ENCODE data around the gene ACSF3.
"Not testable (repeated sequence)": the region's sequence is repeated elsewhere in the genome, so short reads cannot be mapped to it uniquely, and the experiment has no call there.

The ACSF3 gene

DNA sequence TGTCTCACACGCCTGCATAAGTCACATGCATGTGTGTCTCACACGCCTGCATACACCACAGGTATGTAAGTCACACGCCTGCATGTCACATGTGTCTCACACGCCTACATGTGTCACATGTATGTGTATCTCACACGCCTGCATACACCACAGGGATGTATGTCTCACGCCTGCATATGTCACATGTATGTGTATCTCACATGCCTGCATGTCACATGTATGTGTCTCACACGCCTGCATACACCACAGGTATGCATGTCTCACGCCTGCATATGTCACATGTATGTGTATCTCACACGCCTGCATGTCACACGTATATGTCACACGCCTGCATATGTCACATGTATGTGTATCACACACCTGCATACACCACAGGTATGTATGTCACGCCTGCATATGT lies 64.1 kb downstream of the ACSF3 start:
- Histone ChIP-seq H3K27me3 (ENCODE audit: control insufficient read depth in 1 of 2, insufficient read depth in 2 of 2, low read length in 2 of 2) (peaks cover 4 to 10% of the 10 kb centered on the region in 2 donors), H3K9me3 (ENCODE audit: control insufficient read depth in 2 of 2, low read length in 2 of 2) (no peaks in the 10 kb centered on the region), H3K4me1 (ENCODE audit: control insufficient read depth, insufficient read depth, low read length) (peaks cover 20% of the 10 kb centered on the region), H3K9ac (ENCODE audit: low read length in 2 of 2) (no peak overlapping the region), H3K4me3 (ENCODE audit: low read length in 2 of 2) (no peak overlapping the region), H3K27ac (ENCODE audit: low read length) (no peak overlapping the region), H3K36me3 (ENCODE audit: control insufficient read depth in 2 of 2, insufficient read depth in 2 of 2, low read length in 2 of 2) (no peaks in the 10 kb centered on the region)

DNA sequence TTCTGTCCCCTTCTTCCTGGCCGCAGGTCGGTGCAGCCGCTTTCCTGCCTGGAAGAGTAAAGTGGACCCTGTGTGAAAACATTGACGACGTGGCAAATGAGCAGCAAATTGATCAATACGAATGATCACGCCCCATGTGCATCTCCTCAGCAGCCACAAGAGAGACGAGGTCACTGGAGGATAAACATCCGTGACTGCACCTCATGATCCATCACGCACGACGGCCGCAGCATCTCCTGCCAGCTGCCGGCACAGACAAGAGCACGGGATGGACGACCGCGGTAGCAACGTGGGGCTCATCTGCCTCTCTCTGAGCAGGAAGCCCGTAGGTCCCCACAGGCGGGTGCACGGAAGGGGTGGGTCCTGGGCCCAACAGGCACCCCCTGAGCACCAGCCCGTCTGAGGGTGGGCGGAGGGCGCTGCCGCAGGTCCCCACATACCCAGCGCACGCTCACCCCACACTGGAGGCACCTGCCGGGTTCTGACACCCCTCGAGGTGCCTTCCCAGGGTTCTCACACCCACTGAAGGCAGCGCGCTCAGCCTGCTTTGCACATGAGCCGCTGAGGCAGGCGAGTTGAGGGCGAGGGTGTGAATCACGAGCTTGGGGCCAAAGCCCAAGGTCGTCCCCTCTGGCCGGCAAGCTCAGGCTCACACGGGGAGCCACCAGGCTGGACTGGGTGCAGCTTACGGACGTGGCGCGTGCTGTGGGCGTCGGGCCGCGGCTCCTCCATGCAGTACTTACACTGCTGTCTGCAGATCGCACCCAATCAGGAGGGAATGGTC lies 65.6 kb downstream of the ACSF3 start:
- H3K27ac ChIP-seq (ENCODE audit: low read length) = no peak overlapping the region
- H3K9ac ChIP-seq (ENCODE audit: low read length in 2 of 2) = no peak overlapping the region
- no peaks in the 10 kb centered on the region for H3K9me3 ChIP-seq (ENCODE audit: control insufficient read depth in 2 of 2, low read length in 2 of 2)
- H3K27me3 ChIP-seq (ENCODE audit: control insufficient read depth in 1 of 2, insufficient read depth in 2 of 2, low read length in 2 of 2) = peaks cover 9 to 16% of the 10 kb centered on the region in 2 donors
- H3K36me3 ChIP-seq (ENCODE audit: control insufficient read depth in 2 of 2, insufficient read depth in 2 of 2, low read length in 2 of 2) = no peaks in the 10 kb centered on the region
- H3K4me3 ChIP-seq (ENCODE audit: low read length in 2 of 2) = no peak overlapping the region
- peaks cover 20% of the 10 kb centered on the region for H3K4me1 ChIP-seq (ENCODE audit: control insufficient read depth, insufficient read depth, low read length)

DNA sequence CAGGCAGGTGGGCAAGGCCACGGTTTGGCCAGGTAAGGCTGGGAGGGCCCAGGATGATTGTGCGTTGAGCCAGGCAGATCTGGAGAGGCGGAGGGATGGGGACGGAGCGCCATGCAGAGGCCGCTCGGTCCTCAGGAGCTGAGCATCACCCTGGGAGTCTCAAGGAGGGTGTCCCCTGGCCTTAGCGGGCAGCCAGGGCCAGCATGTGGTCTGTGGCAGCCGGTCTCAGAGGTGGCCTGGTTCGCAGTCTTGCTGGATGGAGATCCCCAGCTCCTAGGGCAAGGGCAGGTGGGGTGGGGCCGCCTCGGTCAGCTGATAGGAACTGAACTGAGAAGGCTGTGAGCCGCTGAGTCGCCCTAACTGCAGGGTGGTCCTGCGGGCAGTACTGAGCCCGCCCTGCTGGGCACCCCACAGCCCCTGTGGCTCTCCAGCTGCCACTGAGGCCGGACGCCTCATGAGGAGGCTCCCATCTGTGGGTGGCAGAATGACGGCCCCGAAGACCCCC lies 66.2 kb downstream of the ACSF3 start:
- no peak overlapping the region for H3K27ac ChIP-seq (ENCODE audit: low read length)
- no peak overlapping the region for H3K4me3 ChIP-seq (ENCODE audit: low read length in 2 of 2)
- H3K4me1 ChIP-seq (ENCODE audit: control insufficient read depth, insufficient read depth, low read length) = peaks cover 14% of the 10 kb centered on the region
- no peaks in the 10 kb centered on the region for H3K9me3 ChIP-seq (ENCODE audit: control insufficient read depth in 2 of 2, low read length in 2 of 2)
- no peak overlapping the region for H3K9ac ChIP-seq (ENCODE audit: low read length in 2 of 2)
- peaks cover 14 to 19% of the 10 kb centered on the region in 2 donors for H3K27me3 ChIP-seq (ENCODE audit: control insufficient read depth in 1 of 2, insufficient read depth in 2 of 2, low read length in 2 of 2)
- H3K36me3 ChIP-seq (ENCODE audit: control insufficient read depth in 2 of 2, insufficient read depth in 2 of 2, low read length in 2 of 2) = no peaks in the 10 kb centered on the region

DNA sequence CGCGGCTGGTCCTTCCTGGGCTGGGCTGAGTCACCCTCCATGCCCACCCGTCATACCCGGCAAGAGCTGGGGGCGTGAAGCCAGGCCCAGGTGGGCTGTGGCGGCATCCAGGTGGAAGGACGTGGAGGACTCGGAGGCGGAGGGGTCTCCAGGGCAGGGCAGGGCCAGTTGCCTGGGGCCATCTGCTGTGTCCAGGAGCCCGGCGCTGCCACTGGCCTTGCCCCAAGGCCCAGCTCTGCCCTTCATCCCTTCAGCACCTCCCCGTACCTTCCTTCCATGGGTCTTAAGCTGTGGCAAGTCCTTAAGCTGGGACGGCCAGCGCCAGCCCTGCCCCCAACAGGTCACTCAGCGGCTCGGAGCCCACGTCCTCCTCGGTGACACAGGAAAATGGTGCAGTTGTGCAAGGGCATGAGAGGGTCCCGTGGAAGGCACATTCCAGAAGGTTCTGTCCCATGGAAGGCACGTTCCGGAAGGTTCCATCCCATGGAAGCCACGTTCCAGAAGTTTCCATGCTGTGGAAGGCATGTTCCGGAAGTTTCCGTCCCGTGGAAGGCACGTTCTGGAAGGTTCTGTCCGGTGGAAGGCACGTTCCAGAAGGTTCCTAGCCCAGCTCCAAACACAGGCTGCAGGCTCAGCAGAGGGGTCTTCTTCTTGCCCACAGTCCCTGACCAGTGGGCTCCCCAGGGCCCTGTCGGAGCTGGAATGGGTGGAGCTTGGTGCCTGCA lies 67.5 kb downstream of the ACSF3 start:
- Histone ChIP-seq H3K9ac (ENCODE audit: low read length in 2 of 2) (no peak overlapping the region), H3K27me3 (ENCODE audit: control insufficient read depth in 1 of 2, insufficient read depth in 2 of 2, low read length in 2 of 2) (peaks cover 19 to 21% of the 10 kb centered on the region in 2 donors), H3K36me3 (ENCODE audit: control insufficient read depth in 2 of 2, insufficient read depth in 2 of 2, low read length in 2 of 2) (no peaks in the 10 kb centered on the region), H3K9me3 (ENCODE audit: control insufficient read depth in 2 of 2, low read length in 2 of 2) (no peaks in the 10 kb centered on the region), H3K4me1 (ENCODE audit: control insufficient read depth, insufficient read depth, low read length) (peaks cover 4% of the 10 kb centered on the region), H3K27ac (ENCODE audit: low read length) (no peak overlapping the region), H3K4me3 (ENCODE audit: low read length in 2 of 2) (no peak overlapping the region)

DNA sequence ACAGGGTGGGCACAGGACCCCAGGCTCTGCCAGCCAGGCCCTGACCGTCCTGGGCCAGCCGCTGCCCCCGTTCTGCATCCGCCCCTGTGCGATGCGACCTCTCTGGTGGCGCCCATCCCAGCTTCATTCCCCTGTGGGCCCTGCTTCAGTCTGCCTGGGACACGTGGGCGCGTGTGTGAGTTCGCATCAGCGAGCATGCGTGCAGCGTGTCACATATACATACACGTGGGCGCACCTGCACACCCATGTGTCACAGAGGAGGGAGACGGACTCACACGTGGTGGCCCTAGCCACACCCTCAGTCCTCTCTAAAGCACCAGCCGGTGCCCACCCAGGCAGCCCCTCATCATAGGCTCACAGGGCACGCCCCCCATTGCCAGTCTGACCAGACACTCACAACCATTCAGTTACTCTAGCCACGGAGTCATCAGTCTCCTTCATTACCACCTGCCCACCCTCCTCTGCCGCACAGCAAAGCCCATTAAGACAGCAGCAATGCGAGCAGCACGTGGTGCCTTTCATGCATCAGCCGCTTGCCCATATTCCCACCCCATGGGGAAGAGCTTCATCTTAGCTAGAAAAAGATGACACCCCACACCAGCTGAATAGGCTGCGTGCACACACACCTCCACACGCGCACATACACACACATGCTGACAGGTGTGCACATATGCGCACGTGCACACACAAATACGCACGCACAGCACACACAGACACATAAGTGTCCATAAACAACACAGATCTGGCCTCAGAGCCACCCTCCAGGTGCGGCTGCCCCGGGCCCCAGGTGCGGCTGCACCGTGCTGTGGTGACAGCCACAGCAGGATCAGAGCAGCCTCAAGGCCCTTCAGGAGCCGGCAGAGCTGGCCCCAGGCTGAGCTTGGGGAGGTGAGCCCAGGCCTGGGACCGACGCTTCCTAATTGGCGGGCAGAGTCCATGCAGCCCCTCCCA lies 68.4 kb downstream of the ACSF3 start:
- no peaks in the 10 kb centered on the region for H3K9me3 ChIP-seq (ENCODE audit: control insufficient read depth in 2 of 2, low read length in 2 of 2)
- no peak overlapping the region for H3K4me3 ChIP-seq (ENCODE audit: low read length in 2 of 2)
- no peak overlapping the region for H3K9ac ChIP-seq (ENCODE audit: low read length in 2 of 2)
- H3K27me3 ChIP-seq (ENCODE audit: control insufficient read depth in 1 of 2, insufficient read depth in 2 of 2, low read length in 2 of 2) = peaks cover 26 to 27% of the 10 kb centered on the region in 2 donors
- H3K36me3 ChIP-seq (ENCODE audit: control insufficient read depth in 2 of 2, insufficient read depth in 2 of 2, low read length in 2 of 2) = no peaks in the 10 kb centered on the region
- peaks cover 4% of the 10 kb centered on the region for H3K4me1 ChIP-seq (ENCODE audit: control insufficient read depth, insufficient read depth, low read length)
- H3K27ac ChIP-seq (ENCODE audit: low read length) = no peak overlapping the region

DNA sequence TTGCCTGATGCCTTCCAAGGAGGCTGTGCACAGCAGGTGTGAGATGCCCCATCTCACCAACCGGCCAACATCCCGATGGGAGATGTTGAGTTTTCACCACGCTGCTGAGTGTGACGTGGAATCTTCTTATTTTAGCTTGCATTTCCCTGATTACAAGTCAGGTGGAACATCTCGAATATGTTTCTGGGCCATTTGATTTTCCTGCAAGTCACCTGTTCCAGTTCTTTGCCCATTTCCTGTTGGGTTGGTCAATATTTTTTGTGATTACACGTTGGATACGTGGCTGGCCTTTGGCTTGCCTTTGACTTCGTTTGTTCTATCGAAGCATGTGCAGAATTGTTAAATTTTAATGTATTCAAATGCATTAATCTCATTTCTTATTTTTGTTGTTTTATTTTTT lies 69.6 kb downstream of the ACSF3 start:
- Histone ChIP-seq H3K36me3 (ENCODE audit: control insufficient read depth in 2 of 2, insufficient read depth in 2 of 2, low read length in 2 of 2) (no peaks in the 10 kb centered on the region), H3K27me3 (ENCODE audit: control insufficient read depth in 1 of 2, insufficient read depth in 2 of 2, low read length in 2 of 2) (peaks cover 36 to 39% of the 10 kb centered on the region in 2 donors), H3K4me1 (ENCODE audit: control insufficient read depth, insufficient read depth, low read length) (peaks cover 9% of the 10 kb centered on the region), H3K4me3 (ENCODE audit: low read length in 2 of 2) (no peak overlapping the region), H3K9me3 (ENCODE audit: control insufficient read depth in 2 of 2, low read length in 2 of 2) (no peaks in the 10 kb centered on the region), H3K9ac (ENCODE audit: low read length in 2 of 2) (no peak overlapping the region), H3K27ac (ENCODE audit: low read length) (no peak overlapping the region)

DNA sequence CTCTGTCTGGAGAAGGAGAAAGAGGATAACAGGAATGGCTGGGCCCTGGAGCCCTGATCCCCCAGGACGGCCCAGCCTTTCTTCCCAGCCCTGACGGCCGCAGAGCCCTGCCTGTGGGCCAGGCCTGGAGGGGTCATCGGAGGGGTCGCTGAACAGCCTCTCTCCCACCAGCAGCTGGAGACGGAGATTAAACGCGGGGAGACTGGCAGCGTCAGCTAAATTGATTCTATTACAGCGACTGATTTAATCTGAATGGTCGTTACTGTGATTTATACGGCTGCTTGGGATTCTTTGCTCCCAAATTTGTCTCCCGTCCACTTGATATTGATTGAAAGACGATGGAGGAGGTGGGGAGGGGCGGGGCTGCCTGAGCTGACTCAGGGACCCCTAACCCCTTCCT lies 70.8 kb downstream of the ACSF3 start:
- H3K36me3 ChIP-seq (ENCODE audit: control insufficient read depth in 2 of 2, insufficient read depth in 2 of 2, low read length in 2 of 2) = no peaks in the 10 kb centered on the region
- H3K27me3 ChIP-seq (ENCODE audit: control insufficient read depth in 1 of 2, insufficient read depth in 2 of 2, low read length in 2 of 2) = peaks cover 47 to 50% of the 10 kb centered on the region in 2 donors
- H3K4me1 ChIP-seq (ENCODE audit: control insufficient read depth, insufficient read depth, low read length) = peaks cover 9% of the 10 kb centered on the region
- H3K9me3 ChIP-seq (ENCODE audit: control insufficient read depth in 2 of 2, low read length in 2 of 2) = no peaks in the 10 kb centered on the region
- no peak overlapping the region for H3K9ac ChIP-seq (ENCODE audit: low read length in 2 of 2)
- no peak overlapping the region for H3K4me3 ChIP-seq (ENCODE audit: low read length in 2 of 2)
- H3K27ac ChIP-seq (ENCODE audit: low read length) = no peak overlapping the region

DNA sequence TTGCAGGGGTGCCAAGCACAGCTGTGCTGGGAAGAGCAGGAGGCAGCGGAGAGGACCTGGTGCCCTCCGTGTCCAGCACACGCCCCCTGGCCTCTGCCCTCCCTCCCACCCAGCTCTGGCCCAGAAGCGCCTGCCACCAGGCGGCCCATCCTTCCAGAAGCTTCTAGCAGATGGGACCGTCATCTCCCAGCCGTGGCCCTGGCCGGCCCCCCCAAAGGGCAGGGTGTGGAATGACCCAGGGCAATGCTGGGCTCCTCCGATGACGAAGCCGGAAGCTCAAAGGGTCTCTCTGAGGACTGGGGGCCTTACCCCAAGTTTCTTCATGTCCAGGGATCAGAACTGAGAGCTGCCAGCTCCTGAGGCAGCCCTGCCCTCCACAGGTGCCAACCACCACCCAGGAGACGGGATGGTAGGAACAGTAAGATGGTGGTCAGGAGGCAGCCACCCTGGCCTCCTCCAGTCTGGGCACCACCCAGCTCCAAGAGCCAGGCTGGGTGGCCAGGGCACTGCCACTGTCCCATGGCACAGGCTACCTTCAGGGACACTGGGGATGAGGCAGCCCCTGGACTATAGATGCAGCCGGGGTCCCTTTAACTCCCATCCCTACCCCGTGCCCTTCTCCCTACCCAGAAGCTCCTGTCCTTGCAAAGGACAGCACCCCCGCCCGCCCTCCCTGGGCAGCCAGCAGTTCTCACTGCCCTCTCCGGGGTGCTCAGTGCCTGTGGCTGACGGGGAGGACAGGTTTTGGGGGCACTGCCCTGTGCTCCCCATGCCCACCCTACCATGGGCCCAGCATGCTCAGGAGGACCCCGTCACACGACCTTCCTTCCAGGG lies 71.4 kb downstream of the ACSF3 start:
- H3K4me1 ChIP-seq (ENCODE audit: control insufficient read depth, insufficient read depth, low read length) = peaks cover 9% of the 10 kb centered on the region

DNA sequence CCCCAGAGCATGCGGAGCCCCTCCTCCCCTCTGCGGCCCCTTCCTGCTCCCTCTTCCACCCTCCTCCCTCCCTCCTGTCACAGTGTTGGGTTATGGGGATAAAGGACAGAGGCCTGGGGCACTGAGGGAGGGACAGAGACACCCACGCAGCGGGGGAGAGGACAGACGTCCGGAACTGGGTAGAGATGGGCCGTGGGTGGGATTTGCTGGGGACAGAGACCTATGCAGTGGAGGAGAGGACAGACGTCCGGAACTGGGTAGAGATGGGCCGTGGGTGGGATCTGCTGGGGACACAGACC lies 72.0 kb downstream of the ACSF3 start:
- H3K9ac ChIP-seq (ENCODE audit: low read length in 2 of 2); H3K27ac ChIP-seq (ENCODE audit: low read length); H3K4me3 ChIP-seq (ENCODE audit: low read length in 2 of 2); H3K9me3 ChIP-seq (ENCODE audit: control insufficient read depth in 2 of 2, low read length in 2 of 2); H3K36me3 ChIP-seq (ENCODE audit: control insufficient read depth in 2 of 2, insufficient read depth in 2 of 2, low read length in 2 of 2): not testable (repeated sequence)
- H3K4me1 ChIP-seq (ENCODE audit: control insufficient read depth, insufficient read depth, low read length) = peaks cover 14% of the 10 kb centered on the region
- H3K27me3 ChIP-seq (ENCODE audit: control insufficient read depth in 1 of 2, insufficient read depth in 2 of 2, low read length in 2 of 2) = peaks cover 59 to 62% of the 10 kb centered on the region in 2 donors

More for the DNA sequence above, 71.4 kb downstream of the ACSF3 start:
- Histone ChIP-seq H3K36me3 (ENCODE audit: control insufficient read depth in 2 of 2, insufficient read depth in 2 of 2, low read length in 2 of 2) (no peaks in the 10 kb centered on the region), H3K27ac (ENCODE audit: low read length) (no peak overlapping the region), H3K9me3 (ENCODE audit: control insufficient read depth in 2 of 2, low read length in 2 of 2) (no peaks in the 10 kb centered on the region), H3K27me3 (ENCODE audit: control insufficient read depth in 1 of 2, insufficient read depth in 2 of 2, low read length in 2 of 2) (peaks cover 53 to 56% of the 10 kb centered on the region in 2 donors), H3K4me3 (ENCODE audit: low read length in 2 of 2) (no peak overlapping the region), H3K9ac (ENCODE audit: low read length in 2 of 2) (no peak overlapping the region)

Measured in stomach smooth muscle (tissue), 2 donors.